ENCODE data around the gene CFAP119. TPM values are rescaled to one million over a fixed set of nuclear protein-coding genes. Genes with fewer than 3 reads are reported as not detected.

The CFAP119 gene
- total and polyA plus RNA-seq, 9 of the 15 experiments (the other 6 are each of a cell fraction or from before 2014, with no cell fraction given), result 5.5 to 33.7 (median 9.6) TPM

GRCh38 chr16:30748634-30749445 lies 13.0 kb downstream of the CFAP119 start:
- H3K9ac ChIP-seq (ENCODE audit: insufficient read depth in 1 of 2, low read depth in 2 of 2, low read length in 2 of 2), result peak overlapping the region; percentile 61 to 96; a peak in 3 of 4 replicates
- whole genome bisulfite sequencing (ENCODE audit: insufficient coverage, low coverage, missing lambda C conversion rate), result 0% methylated on average over 20 of the region's 36 CpGs
- intact Hi-C loops (cut with micrococcal nuclease), result loop anchor here (2.0 kb wide), 1 partner anchor 14 kb away; the partner anchor contains the start of genes CFAP119 and RNF40
- H3K9me1 ChIP-seq (ENCODE audit: control insufficient read depth, insufficient read depth, low read length), result no peaks in the 10 kb centered on the region
- H2AFZ ChIP-seq (ENCODE audit: low read depth, low read length), result peak overlapping the region; percentile 47; the same call in 1 of the 2 replicates
- H3K36me3 ChIP-seq (ENCODE audit: control insufficient read depth, insufficient read depth, low read length), result peaks cover 57% of the 10 kb centered on the region
- BruUV-seq (replicated peaks), result no TSS peak
- H3K4me2 ChIP-seq (ENCODE audit: insufficient read depth, low read length), result peak overlapping the region; percentile 84
- peaks cover 8 to 14% of the 10 kb centered on the region in 2 experiments; a peak in 4 of 5 replicates for H3K4me1 ChIP-seq (replicated peaks in 1 of 2; ENCODE audit: control insufficient read depth in 2 of 2, insufficient read depth in 2 of 2, low read length in 2 of 2)
- ChIA-PET CTCF (ENCODE audit: low intra/inter-chr PET ratio) (no interaction called here), POLR2A (interaction anchor here (0.6 to 2.9 kb wide), 19 partner anchors 8 to 514 kb away, joined by 3 to 28 read pairs (median 6); no protein-coding TSS in a partner anchor)
- no peaks in the 10 kb centered on the region for H3K9me3 ChIP-seq (replicated peaks; ENCODE audit: control insufficient read depth, insufficient read depth, low read depth, low read length)
- in situ Hi-C loops (cut with MboI), result no loop called here
- ATAC-seq, result peak; percentile 81
- H3K27me3 ChIP-seq (ENCODE audit: control insufficient read depth in 2 of 2, insufficient read depth in 2 of 2, low read length in 2 of 2), result no peaks in the 10 kb centered on the region
- DNase-seq (ENCODE audit: extremely low read depth in 1 of 4, low spot score in 3 of 4), result peak in 2 of 4 experiments; percentile 61 to 64
- no peak for FAIRE-seq
- H3K4me3 ChIP-seq, result peak overlapping the region; percentile 68
- no peaks in the 10 kb centered on the region for H4K20me1 ChIP-seq (replicated peaks; ENCODE audit: control insufficient read depth, insufficient read depth, low read length)
- H3K79me2 ChIP-seq (ENCODE audit: control insufficient read depth, insufficient read depth, low read length), result peaks cover 27% of the 10 kb centered on the region
- peak overlapping the region; percentile 61; the same call in 2 of the 3 replicates for H3K27ac ChIP-seq (ENCODE audit: extremely low read depth, low read depth, low read length)
- TF ChIP-seq SNAPC5 (CRISPR knock-in tag; IDR thresholded peaks at IDR 0.05) (no peak), ATF3 (IDR thresholded peaks at IDR 0.05) (no peak), ATF3 (CRISPR knock-in tag; conservative IDR thresholded peaks at IDR 0.05) (no peak), ZC3H8 (IDR thresholded peaks at IDR 0.05) (no peak), ADNP (tag; IDR thresholded peaks at IDR 0.05) (no peak), CTBP1 (IDR thresholded peaks at IDR 0.05; ENCODE audit: borderline replicate concordance) (no peak), PYGO2 (tag; IDR thresholded peaks at IDR 0.05) (no peak), KDM5B (IDR thresholded peaks at IDR 0.05; ENCODE audit: insufficient replicate concordance, low read depth, low read length) (no peak), NFATC3 (IDR thresholded peaks at IDR 0.05) (no peak), CEBPZ (IDR thresholded peaks at IDR 0.05; ENCODE audit: borderline replicate concordance, low read depth, low read length) (no peak), ZC3H4 (CRISPR knock-in tag; IDR thresholded peaks at IDR 0.05; ENCODE audit: borderline replicate concordance) (no peak), ZNF584 (CRISPR knock-in tag; IDR thresholded peaks at IDR 0.05; ENCODE audit: low read depth) (no peak), MEF2A (IDR thresholded peaks at IDR 0.05; ENCODE audit: control insufficient read depth, low read depth, low read length) (no peak), ZNF121 (CRISPR knock-in tag; conservative IDR thresholded peaks at IDR 0.05) (no peak), TARDBP (IDR thresholded peaks at IDR 0.05) (no peak), SIN3A (IDR thresholded peaks at IDR 0.05; ENCODE audit: borderline replicate concordance in 2 of 2, control insufficient read depth in 1 of 2, low read depth in 2 of 2, low read length in 2 of 2) (0 out of 4 replicates have a peak, but pooled peaks of 1 of the 2 experiments have one; percentile 1), ZNF347 (CRISPR knock-in tag; IDR thresholded peaks at IDR 0.05; ENCODE audit: low read depth) (no peak), NFIC (IDR thresholded peaks at IDR 0.05) (0 out of 2 replicates have a peak, but pooled peaks have one; percentile 10)

Measured in K562 (cell line).